ENCODE data around the gene DOC2B.

- no peak for TF ChIP-seq JUND (IDR thresholded peaks at IDR 0.05)
- TF ChIP-seq CTCF (IDR thresholded peaks at IDR 0.05) = no peak
- no peak for TF ChIP-seq FOXM1 (IDR thresholded peaks at IDR 0.05; ENCODE audit: low read depth)
- no peak for TF ChIP-seq RAD21 (IDR thresholded peaks at IDR 0.05; ENCODE audit: low read length)
- TF ChIP-seq PBX3 (IDR thresholded peaks at IDR 0.05) = no peak
- TF ChIP-seq TAF1 (IDR thresholded peaks at IDR 0.05; ENCODE audit: borderline replicate concordance, low read depth, low read length) = no peak
- no peak for TF ChIP-seq TEAD4 (IDR thresholded peaks at IDR 0.05; ENCODE audit: borderline replicate concordance, insufficient read depth)
- TF ChIP-seq GABPA (IDR thresholded peaks at IDR 0.05; ENCODE audit: low read depth) = no peak
- TF ChIP-seq POLR2AphosphoS5 (IDR thresholded peaks at IDR 0.05; ENCODE audit: low read depth, low read length) = no peak
- TF ChIP-seq SMC3 (IDR thresholded peaks at IDR 0.05; ENCODE audit: low read depth, low read length) = no peak
- no peak for TF ChIP-seq EP300 (IDR thresholded peaks at IDR 0.05; ENCODE audit: borderline replicate concordance in 1 of 2, low read depth in 1 of 2, low read length in 1 of 2)
- no peak for TF ChIP-seq FOXJ3 (CRISPR knock-in tag; IDR thresholded peaks at IDR 0.05)
- no peak for TF ChIP-seq USF1 (IDR thresholded peaks at IDR 0.05; ENCODE audit: borderline replicate concordance, low read depth)
- no peak for TF ChIP-seq MAX (IDR thresholded peaks at IDR 0.05; ENCODE audit: low read depth)
Measured at GRCh38 chr17:170130-170670, 11.2 kb downstream of the DOC2B start.
